Stimulated activated CD4-positive, alpha-beta T cell treated with anti-CD3 and anti-CD28 coated beads, Interleukin-2, amount 100 ng/mL, for 4 hours (primary cell): Measurements from ENCODE around the gene TESMIN.

ENCODE experiments used
- DNase-seq: peaks from one replicate; pipeline ENCODE4 v3.0.0-alpha.2; 2020; ENCODE audit warnings: low read depth

TESMIN gene

DNA sequence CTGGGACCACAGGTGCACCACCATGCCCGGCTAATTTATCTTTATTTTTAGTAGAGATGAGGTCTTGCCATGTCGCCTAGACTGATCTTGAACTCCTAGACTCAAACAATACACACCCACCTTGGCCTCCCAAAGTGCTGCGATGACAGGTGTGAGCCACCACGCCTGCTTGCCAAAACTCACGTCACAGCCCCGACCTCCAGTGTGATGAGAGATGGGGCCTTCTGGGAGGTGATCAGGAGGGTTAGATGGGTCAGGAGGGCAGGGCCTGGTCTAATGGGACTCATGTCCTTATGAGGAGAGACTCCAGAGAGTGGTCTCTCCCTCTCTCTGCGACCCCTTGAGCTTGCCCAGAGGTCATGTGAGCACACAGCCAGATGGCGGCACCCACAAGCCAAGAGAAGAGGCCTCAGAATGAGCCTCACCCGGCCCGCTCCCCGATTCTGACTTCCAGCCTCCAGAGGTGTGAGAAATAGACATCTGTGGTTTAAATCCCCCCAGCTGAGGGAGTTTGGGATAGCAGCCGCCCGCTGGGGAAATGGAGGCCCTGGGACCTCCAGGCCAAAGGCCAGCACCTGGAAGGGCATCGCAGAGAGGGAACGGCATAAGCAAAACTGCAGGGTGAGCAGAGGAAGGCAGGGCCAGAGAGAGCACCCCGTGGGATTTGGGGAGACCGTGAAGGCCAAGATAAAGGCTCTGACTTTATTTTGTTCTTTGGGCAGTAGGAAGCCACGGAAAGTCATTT, 91.1 kb downstream of the TESMIN start:
- no peak for DNase-seq

GRCh38 chr11:68659158-68659921, 92.0 kb downstream of the TESMIN start:
- no peak for DNase-seq

DNA sequence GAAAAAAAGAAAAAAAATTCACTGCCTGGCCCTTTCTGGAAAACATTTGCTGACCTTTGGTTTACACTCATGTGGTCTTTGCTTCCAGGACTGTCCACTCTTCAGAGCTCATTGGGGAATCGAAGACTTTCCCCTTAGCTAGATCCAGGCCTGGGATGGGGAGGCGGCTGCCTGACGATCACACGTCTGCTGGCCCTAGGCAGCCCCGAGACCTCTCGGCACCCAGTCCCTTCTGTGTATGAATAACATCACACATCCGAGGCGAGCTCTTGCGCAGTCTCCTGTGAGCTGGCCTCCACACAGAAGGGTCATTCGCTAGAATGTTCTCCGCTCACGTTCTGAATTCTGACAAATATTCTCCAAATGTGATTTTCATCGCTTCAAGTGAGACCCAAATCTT, 92.7 kb downstream of the TESMIN start:
- DNase-seq, result no peak

DNA sequence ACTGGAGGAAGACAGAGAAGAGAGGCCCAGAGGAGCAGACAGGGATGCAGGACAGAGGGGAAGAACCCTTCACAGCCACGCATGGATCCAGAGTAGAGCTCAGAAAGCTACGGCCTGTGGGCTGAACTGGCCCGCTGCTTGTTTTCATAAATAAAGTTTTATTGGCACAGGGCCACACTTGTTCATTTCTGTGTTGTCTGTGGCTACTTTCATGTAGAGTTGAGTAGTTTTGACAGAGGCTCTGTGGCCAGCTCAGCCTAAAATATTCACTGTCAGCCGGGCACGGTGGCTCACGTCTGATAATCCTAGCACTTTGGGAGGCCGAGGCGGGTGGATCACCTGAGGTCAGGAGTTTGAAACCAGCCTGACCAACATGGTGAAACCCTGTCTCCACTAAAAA, 93.2 kb downstream of the TESMIN start:
- DNase-seq, result no peak
